ENCODE results near the gene RGS11.

DNA sequence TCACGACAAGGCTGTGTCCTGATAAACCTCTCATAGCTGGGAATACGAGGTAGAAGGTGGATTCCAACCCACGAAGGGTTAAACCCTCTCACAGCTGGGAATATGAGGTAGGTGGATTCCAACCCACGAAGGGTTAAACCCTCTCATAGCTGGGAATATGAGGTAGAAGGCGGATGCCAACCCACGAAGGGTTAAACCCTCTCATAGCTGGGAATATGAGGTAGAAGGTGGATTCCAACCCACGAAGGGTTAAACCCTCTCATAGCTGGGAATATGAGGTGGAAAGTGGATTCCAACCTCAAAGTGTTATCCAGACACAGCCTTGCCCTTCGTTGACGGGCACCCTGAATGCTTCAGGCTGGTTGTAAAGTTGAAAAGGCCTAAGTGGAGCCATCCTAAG, 45.8 kb upstream of the RGS11 start:
- TF ChIP-seq, protein P1, sequence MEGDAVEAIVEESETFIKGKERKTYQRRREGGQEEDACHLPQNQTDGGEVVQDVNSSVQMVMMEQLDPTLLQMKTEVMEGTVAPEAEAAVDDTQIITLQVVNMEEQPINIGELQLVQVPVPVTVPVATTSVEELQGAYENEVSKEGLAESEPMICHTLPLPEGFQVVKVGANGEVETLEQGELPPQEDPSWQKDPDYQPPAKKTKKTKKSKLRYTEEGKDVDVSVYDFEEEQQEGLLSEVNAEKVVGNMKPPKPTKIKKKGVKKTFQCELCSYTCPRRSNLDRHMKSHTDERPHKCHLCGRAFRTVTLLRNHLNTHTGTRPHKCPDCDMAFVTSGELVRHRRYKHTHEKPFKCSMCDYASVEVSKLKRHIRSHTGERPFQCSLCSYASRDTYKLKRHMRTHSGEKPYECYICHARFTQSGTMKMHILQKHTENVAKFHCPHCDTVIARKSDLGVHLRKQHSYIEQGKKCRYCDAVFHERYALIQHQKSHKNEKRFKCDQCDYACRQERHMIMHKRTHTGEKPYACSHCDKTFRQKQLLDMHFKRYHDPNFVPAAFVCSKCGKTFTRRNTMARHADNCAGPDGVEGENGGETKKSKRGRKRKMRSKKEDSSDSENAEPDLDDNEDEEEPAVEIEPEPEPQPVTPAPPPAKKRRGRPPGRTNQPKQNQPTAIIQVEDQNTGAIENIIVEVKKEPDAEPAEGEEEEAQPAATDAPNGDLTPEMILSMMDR (conservative IDR thresholded peaks at IDR 0.05; ENCODE audit: low read depth in 2 of 2) = no peak
- TF ChIP-seq POLR2AphosphoS5 (IDR thresholded peaks at IDR 0.05; ENCODE audit: low read depth) = no peak
- TF ChIP-seq EZH2 (IDR thresholded peaks at IDR 0.05; ENCODE audit: low read depth, unreplicated experiment) = no peak
- TF ChIP-seq, protein P2, sequence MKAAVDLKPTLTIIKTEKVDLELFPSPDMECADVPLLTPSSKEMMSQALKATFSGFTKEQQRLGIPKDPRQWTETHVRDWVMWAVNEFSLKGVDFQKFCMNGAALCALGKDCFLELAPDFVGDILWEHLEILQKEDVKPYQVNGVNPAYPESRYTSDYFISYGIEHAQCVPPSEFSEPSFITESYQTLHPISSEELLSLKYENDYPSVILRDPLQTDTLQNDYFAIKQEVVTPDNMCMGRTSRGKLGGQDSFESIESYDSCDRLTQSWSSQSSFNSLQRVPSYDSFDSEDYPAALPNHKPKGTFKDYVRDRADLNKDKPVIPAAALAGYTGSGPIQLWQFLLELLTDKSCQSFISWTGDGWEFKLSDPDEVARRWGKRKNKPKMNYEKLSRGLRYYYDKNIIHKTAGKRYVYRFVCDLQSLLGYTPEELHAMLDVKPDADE (IDR thresholded peaks at IDR 0.05) = no peak
- no peak for TF ChIP-seq JUNB (IDR thresholded peaks at IDR 0.05; ENCODE audit: unreplicated experiment)
- TF ChIP-seq, protein P3, sequence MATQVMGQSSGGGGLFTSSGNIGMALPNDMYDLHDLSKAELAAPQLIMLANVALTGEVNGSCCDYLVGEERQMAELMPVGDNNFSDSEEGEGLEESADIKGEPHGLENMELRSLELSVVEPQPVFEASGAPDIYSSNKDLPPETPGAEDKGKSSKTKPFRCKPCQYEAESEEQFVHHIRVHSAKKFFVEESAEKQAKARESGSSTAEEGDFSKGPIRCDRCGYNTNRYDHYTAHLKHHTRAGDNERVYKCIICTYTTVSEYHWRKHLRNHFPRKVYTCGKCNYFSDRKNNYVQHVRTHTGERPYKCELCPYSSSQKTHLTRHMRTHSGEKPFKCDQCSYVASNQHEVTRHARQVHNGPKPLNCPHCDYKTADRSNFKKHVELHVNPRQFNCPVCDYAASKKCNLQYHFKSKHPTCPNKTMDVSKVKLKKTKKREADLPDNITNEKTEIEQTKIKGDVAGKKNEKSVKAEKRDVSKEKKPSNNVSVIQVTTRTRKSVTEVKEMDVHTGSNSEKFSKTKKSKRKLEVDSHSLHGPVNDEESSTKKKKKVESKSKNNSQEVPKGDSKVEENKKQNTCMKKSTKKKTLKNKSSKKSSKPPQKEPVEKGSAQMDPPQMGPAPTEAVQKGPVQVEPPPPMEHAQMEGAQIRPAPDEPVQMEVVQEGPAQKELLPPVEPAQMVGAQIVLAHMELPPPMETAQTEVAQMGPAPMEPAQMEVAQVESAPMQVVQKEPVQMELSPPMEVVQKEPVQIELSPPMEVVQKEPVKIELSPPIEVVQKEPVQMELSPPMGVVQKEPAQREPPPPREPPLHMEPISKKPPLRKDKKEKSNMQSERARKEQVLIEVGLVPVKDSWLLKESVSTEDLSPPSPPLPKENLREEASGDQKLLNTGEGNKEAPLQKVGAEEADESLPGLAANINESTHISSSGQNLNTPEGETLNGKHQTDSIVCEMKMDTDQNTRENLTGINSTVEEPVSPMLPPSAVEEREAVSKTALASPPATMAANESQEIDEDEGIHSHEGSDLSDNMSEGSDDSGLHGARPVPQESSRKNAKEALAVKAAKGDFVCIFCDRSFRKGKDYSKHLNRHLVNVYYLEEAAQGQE (IDR thresholded peaks at IDR 0.05; ENCODE audit: unreplicated experiment) = no peak
- TF ChIP-seq EZH2phosphoT487 (IDR thresholded peaks at IDR 0.05; ENCODE audit: unreplicated experiment) = no peak
- no peak for TF ChIP-seq ZNF331 (CRISPR knock-in tag; IDR thresholded peaks at IDR 0.05; ENCODE audit: low read depth)
- no peak for TF ChIP-seq CREB1 (CRISPR knock-in tag; IDR thresholded peaks at IDR 0.05; ENCODE audit: low read depth)
- no peak for TF ChIP-seq ZNF114 (CRISPR knock-in tag; IDR thresholded peaks at IDR 0.05)
